Measurements from ENCODE around the gene FYN.

Gene FYN

GRCh38 chr6:111829998-111830397, 43.3 kb downstream of the FYN start:
- DNase-seq: no peak

- no peak for DNase-seq
These were observed 43.7 kb downstream of the FYN start for GRCh38 chr6:111829581-111829980.

- no peak for DNase-seq
These were observed 44.4 kb downstream of the FYN start for GRCh38 chr6:111828809-111829208.

GRCh38 chr6:111825439-111826086, 47.7 kb downstream of the FYN start:
- DNase-seq: no peak

GRCh38 chr6:111824608-111825337, 48.5 kb downstream of the FYN start:
- DNase-seq: no peak

GRCh38 chr6:111823831-111824607, 49.2 kb downstream of the FYN start:
- no peak for DNase-seq

GRCh38 chr6:111823012-111823411, 50.2 kb downstream of the FYN start:
- DNase-seq: no peak

- no peak for DNase-seq
These were observed 53.8 kb downstream of the FYN start for GRCh38 chr6:111819458-111819857.

GRCh38 chr6:111818539-111819226, 54.6 kb downstream of the FYN start:
- DNase-seq: no peak

- DNase-seq: no peak
These were observed 55.7 kb downstream of the FYN start for GRCh38 chr6:111817451-111818120.

GRCh38 chr6:111813677-111814310, 59.5 kb downstream of the FYN start:
- no peak for DNase-seq

GRCh38 chr6:111813237-111813636, 60.0 kb downstream of the FYN start:
- no peak for DNase-seq

- no peak for DNase-seq
These were observed 60.9 kb downstream of the FYN start for GRCh38 chr6:111812060-111813038.

GRCh38 chr6:111810294-111811131, 62.7 kb downstream of the FYN start:
- no peak for DNase-seq

- no peak for DNase-seq
These were observed 63.5 kb downstream of the FYN start for GRCh38 chr6:111809766-111810165.

GRCh38 chr6:111809264-111809663, 64.0 kb downstream of the FYN start:
- DNase-seq: no peak

- DNase-seq: no peak
These were observed 64.8 kb downstream of the FYN start for GRCh38 chr6:111808493-111808892.

GRCh38 chr6:111806561-111807497, 66.4 kb downstream of the FYN start:
- DNase-seq: no peak

GRCh38 chr6:111806165-111806547, 67.1 kb downstream of the FYN start:
- no peak for DNase-seq

Measured in activated naive CD4-positive, alpha-beta T cell (primary cell).